ENCODE data around the gene ZDHHC17. TPM values are rescaled to one million over a fixed set of nuclear protein-coding genes. Genes with fewer than 3 reads are reported as not detected.

The ZDHHC17 gene
- total and polyA plus RNA-seq, 7 donors: 0.92 to 54.3 (median 38.6) TPM

GRCh38 chr12:76792828-76793227 is 28.9 kb downstream of the ZDHHC17 start:
- Histone ChIP-seq H3K4me1 (peaks cover 0 to 53% (median 28%) of the 10 kb centered on the region in 4 donors), H3K27ac (peak overlapping the region in 2 of 4 donors; percentile 9 to 20), H3K36me3 (no peaks in the 10 kb centered on the region), H3K27me3 (no peaks in the 10 kb centered on the region), H3K9me3 (no peaks in the 10 kb centered on the region), H3K4me3 (no peak overlapping the region)
- WGBS, 2 donors: 53 to 76% methylated on average over 1 of the region's 1 CpG
- DNase-seq: no peak
- TF ChIP-seq POLR2A (IDR thresholded peaks at IDR 0.05) (no peak), POLR2AphosphoS5 (IDR thresholded peaks at IDR 0.05) (no peak), EP300 (IDR thresholded peaks at IDR 0.05) (no peak), CTCF (IDR thresholded peaks at IDR 0.05) (no peak)
- intact Hi-C loops (cut with DNase I): no loop called here

- Histone ChIP-seq H3K4me1 (peaks cover 0 to 6% (median 1%) of the 10 kb centered on the region in 4 donors), H3K27ac (no peak overlapping the region), H3K4me3 (no peak overlapping the region), H3K9me3 (no peaks in the 10 kb centered on the region), H3K36me3 (peaks cover 0 to 23% (median 0%) of the 10 kb centered on the region in 4 donors), H3K27me3 (no peaks in the 10 kb centered on the region)
- intact Hi-C loops (cut with DNase I): no loop called here
- WGBS, 2 donors: 99% methylated on average over 4 of the region's 4 CpGs
- DNase-seq: no peak
- TF ChIP-seq CTCF (IDR thresholded peaks at IDR 0.05): no peak
- no peak for TF ChIP-seq POLR2A (IDR thresholded peaks at IDR 0.05)
- TF ChIP-seq POLR2AphosphoS5 (IDR thresholded peaks at IDR 0.05): no peak
- TF ChIP-seq EP300 (IDR thresholded peaks at IDR 0.05): no peak
Measured at GRCh38 chr12:76798864-76799263, 34.9 kb downstream of the ZDHHC17 start.

DNA sequence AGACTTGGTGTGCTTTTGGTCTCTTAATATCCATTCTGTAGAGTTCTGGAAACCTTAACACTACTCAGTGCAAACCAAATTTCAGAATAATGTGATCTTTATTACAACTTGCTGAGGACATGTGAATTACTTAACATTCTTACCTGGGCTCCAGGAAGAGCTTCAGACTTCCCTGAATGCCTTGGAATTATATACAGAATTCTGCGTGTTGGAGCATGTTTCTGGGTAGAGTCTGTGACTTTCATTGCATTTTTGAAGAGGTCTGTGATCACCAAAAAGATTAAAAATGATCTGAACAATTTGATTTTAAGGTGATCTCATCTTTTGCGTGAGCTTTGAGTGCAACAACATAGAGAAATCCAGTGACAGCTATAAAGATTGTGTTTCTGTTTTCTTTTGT is 35.4 kb downstream of the ZDHHC17 start:
- no peak for DNase-seq
- Histone ChIP-seq H3K9me3 (no peaks in the 10 kb centered on the region), H3K4me3 (no peak overlapping the region), H3K27ac (no peak overlapping the region), H3K4me1 (peaks cover 0 to 7% (median 3%) of the 10 kb centered on the region in 4 donors), H3K27me3 (no peaks in the 10 kb centered on the region), H3K36me3 (peaks cover 0 to 23% (median 0%) of the 10 kb centered on the region in 4 donors)
- no peak for TF ChIP-seq CTCF (IDR thresholded peaks at IDR 0.05)
- TF ChIP-seq POLR2A (IDR thresholded peaks at IDR 0.05): no peak
- TF ChIP-seq POLR2AphosphoS5 (IDR thresholded peaks at IDR 0.05): no peak
- no peak for TF ChIP-seq EP300 (IDR thresholded peaks at IDR 0.05)
- intact Hi-C loops (cut with DNase I): no loop called here
- WGBS, 2 donors: 73 to 92% methylated on average over 2 of the region's 2 CpGs

- Histone ChIP-seq H3K4me1 (peaks cover 0 to 10% (median 2%) of the 10 kb centered on the region in 4 donors), H3K36me3 (peaks cover 0 to 42% (median 12%) of the 10 kb centered on the region in 4 donors), H3K27me3 (no peaks in the 10 kb centered on the region), H3K4me3 (no peak overlapping the region), H3K9me3 (no peaks in the 10 kb centered on the region), H3K27ac (no peak overlapping the region)
- DNase-seq: no peak
- TF ChIP-seq POLR2A (IDR thresholded peaks at IDR 0.05): no peak
- TF ChIP-seq POLR2AphosphoS5 (IDR thresholded peaks at IDR 0.05): no peak
- TF ChIP-seq EP300 (IDR thresholded peaks at IDR 0.05): no peak
- no peak for TF ChIP-seq CTCF (IDR thresholded peaks at IDR 0.05)
- WGBS, 2 donors: 95 to 97% methylated on average over 3 of the region's 3 CpGs
- intact Hi-C loops (cut with DNase I): no loop called here
Measured at GRCh38 chr12:76802060-76802459, 38.1 kb downstream of the ZDHHC17 start.

DNA sequence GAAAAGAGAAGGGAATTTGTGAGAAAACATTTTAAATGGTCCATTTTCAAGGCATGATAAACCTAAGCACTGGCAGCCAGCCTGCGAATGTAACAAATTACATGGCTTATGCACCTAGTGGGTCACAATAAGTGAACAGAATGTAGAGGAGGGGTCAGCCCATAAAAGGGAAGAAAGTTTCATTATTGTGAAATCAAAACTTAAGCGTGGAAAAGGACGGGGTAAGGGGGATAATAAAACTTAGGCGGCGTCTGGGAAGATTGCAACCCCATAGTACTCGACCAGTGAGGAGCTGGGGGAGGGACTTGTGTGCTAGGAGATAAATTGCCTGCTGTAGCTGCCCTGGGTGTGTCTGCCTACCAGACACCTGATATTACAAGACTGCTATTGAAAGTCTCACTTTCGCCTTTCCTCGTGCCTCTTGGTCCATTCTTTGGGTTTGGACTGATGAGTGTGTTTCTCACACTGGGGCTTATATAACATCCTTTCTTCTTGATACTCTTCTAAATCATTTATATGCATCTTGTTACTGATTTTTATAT is 40.6 kb downstream of the ZDHHC17 start:
- peaks cover 0 to 51% (median 17%) of the 10 kb centered on the region in 4 donors for H3K36me3 ChIP-seq
- no peaks in the 10 kb centered on the region for H3K27me3 ChIP-seq
- WGBS, 2 donors: 25 to 75% methylated on average over 8 of the region's 8 CpGs
- H3K4me1 ChIP-seq: peaks cover 0 to 10% (median 2%) of the 10 kb centered on the region in 4 donors
- no peaks in the 10 kb centered on the region for H3K9me3 ChIP-seq
- no peak overlapping the region for H3K27ac ChIP-seq
- no peak for DNase-seq
- TF ChIP-seq EP300 (IDR thresholded peaks at IDR 0.05) (no peak), POLR2A (IDR thresholded peaks at IDR 0.05) (no peak), CTCF (IDR thresholded peaks at IDR 0.05) (no peak), POLR2AphosphoS5 (IDR thresholded peaks at IDR 0.05) (no peak)
- H3K4me3 ChIP-seq: no peak overlapping the region
- intact Hi-C loops (cut with DNase I): no loop called here

Data from sigmoid colon (tissue), 7 donors.